ENCODE measurements around the gene REEP3. TPM values are rescaled to one million over a fixed set of nuclear protein-coding genes. Genes with fewer than 3 reads are reported as not detected.

The REEP3 gene
- polyA plus RNA-seq, 1 donor from 2014 or later, result 6.9 TPM

DNA sequence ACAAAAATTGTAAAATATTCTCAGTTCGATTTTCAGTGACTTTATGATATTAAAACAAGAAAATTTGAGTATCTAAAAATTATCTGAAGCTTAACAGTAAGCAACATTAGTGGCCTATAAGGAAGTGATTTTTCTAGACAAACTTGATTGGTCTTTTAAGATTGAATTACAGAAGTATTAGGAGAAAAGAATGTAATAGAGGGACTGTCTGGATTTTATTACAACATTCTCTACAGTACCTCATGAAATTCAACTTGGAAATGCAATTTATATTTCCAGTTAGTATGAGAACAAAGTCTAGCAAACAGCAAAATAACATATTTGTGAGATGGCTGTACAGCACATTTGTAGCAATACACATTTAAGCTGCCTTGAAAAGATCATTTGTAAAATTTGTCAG, 18.8 kb downstream of the REEP3 start:
- Histone ChIP-seq H3K9me2 (ENCODE audit: insufficient read depth, low read length) (no peaks in the 10 kb centered on the region), H3K27me3 (ENCODE audit: insufficient read depth, low read depth, low read length) (no peaks in the 10 kb centered on the region), H3K9ac (ENCODE audit: low read length) (no peak overlapping the region), H4K20me1 (ENCODE audit: insufficient read depth) (no peaks in the 10 kb centered on the region), H2AFZ (ENCODE audit: low read depth, low read length) (no peak overlapping the region), H3K36me3 (ENCODE audit: insufficient read depth, low read length) (no peaks in the 10 kb centered on the region), H3K27ac (ENCODE audit: low read length) (no peak overlapping the region), H3K9me3 (ENCODE audit: low read length) (no peaks in the 10 kb centered on the region), H3K4me2 (ENCODE audit: low read length) (no peak overlapping the region), H3K79me2 (replicated peaks; ENCODE audit: insufficient read depth, low read length) (peaks cover 25% of the 10 kb centered on the region), H3K4me3 (ENCODE audit: low read length) (no peak overlapping the region), H3F3A (ENCODE audit: insufficient read depth, low read length, poor library complexity, severe bottlenecking) (no peaks in the 10 kb centered on the region)
- TF ChIP-seq EZH2 (IDR thresholded peaks at IDR 0.05; ENCODE audit: borderline replicate concordance, insufficient read depth, low read length, poor library complexity, severe bottlenecking) (no peak), SMC3 (conservative IDR thresholded peaks at IDR 0.05; ENCODE audit: poor library complexity) (no peak), POLR2AphosphoS5 (IDR thresholded peaks at IDR 0.05) (no peak), RAD21 (conservative IDR thresholded peaks at IDR 0.05) (no peak)
- TF ChIP-seq, protein P1, sequence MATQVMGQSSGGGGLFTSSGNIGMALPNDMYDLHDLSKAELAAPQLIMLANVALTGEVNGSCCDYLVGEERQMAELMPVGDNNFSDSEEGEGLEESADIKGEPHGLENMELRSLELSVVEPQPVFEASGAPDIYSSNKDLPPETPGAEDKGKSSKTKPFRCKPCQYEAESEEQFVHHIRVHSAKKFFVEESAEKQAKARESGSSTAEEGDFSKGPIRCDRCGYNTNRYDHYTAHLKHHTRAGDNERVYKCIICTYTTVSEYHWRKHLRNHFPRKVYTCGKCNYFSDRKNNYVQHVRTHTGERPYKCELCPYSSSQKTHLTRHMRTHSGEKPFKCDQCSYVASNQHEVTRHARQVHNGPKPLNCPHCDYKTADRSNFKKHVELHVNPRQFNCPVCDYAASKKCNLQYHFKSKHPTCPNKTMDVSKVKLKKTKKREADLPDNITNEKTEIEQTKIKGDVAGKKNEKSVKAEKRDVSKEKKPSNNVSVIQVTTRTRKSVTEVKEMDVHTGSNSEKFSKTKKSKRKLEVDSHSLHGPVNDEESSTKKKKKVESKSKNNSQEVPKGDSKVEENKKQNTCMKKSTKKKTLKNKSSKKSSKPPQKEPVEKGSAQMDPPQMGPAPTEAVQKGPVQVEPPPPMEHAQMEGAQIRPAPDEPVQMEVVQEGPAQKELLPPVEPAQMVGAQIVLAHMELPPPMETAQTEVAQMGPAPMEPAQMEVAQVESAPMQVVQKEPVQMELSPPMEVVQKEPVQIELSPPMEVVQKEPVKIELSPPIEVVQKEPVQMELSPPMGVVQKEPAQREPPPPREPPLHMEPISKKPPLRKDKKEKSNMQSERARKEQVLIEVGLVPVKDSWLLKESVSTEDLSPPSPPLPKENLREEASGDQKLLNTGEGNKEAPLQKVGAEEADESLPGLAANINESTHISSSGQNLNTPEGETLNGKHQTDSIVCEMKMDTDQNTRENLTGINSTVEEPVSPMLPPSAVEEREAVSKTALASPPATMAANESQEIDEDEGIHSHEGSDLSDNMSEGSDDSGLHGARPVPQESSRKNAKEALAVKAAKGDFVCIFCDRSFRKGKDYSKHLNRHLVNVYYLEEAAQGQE (IDR thresholded peaks at IDR 0.05; ENCODE audit: borderline replicate concordance), result no peak
- TF ChIP-seq, protein P2, sequence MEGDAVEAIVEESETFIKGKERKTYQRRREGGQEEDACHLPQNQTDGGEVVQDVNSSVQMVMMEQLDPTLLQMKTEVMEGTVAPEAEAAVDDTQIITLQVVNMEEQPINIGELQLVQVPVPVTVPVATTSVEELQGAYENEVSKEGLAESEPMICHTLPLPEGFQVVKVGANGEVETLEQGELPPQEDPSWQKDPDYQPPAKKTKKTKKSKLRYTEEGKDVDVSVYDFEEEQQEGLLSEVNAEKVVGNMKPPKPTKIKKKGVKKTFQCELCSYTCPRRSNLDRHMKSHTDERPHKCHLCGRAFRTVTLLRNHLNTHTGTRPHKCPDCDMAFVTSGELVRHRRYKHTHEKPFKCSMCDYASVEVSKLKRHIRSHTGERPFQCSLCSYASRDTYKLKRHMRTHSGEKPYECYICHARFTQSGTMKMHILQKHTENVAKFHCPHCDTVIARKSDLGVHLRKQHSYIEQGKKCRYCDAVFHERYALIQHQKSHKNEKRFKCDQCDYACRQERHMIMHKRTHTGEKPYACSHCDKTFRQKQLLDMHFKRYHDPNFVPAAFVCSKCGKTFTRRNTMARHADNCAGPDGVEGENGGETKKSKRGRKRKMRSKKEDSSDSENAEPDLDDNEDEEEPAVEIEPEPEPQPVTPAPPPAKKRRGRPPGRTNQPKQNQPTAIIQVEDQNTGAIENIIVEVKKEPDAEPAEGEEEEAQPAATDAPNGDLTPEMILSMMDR (IDR thresholded peaks at IDR 0.05; ENCODE audit: poor library complexity, severe bottlenecking), result no peak

DNA sequence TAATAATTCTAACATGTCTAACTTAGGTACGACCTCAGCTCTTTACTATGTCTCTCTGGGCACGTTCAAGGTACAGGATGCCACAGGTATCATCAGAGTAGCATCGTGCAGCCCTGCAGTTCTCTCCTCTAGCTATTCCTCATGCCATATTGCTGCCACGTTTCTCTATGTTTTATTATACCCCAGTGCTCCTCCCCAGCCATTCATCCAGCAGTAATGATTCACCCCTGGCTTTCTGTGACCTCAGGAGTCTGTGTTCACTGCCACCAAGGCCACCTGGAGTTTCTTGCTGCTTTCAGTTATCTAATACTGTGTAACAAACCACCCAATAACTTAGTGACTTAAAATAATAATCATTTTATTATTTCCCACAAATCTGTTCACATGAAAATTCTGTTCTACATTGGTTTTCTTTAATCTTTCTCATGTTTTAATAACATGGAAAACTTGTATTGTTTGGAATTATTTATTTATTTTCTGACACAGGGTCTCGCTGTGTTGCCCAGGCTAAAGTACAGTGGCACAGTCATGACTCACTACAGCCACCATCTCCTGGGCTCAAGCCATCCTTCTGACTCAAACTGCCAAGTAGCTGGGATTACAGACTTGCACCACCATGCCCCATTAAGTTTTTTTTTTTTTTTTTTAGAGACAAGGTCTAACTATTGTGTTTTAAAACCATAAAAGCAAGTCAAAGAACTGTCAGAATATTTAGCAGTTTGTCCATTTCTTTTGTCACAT, 21.8 kb downstream of the REEP3 start:
- Histone ChIP-seq H2AFZ (ENCODE audit: low read depth, low read length) (no peak overlapping the region), H3K4me2 (ENCODE audit: low read length) (no peak overlapping the region), H3K9me2 (ENCODE audit: insufficient read depth, low read length) (no peaks in the 10 kb centered on the region), H3K27ac (ENCODE audit: low read length) (no peak overlapping the region), H4K20me1 (ENCODE audit: insufficient read depth) (no peaks in the 10 kb centered on the region), H3F3A (ENCODE audit: insufficient read depth, low read length, poor library complexity, severe bottlenecking) (no peaks in the 10 kb centered on the region), H3K9ac (ENCODE audit: low read length) (no peak overlapping the region), H3K27me3 (ENCODE audit: insufficient read depth, low read depth, low read length) (no peaks in the 10 kb centered on the region), H3K4me3 (ENCODE audit: low read length) (no peak overlapping the region), H3K36me3 (ENCODE audit: insufficient read depth, low read length) (no peaks in the 10 kb centered on the region), H3K79me2 (replicated peaks; ENCODE audit: insufficient read depth, low read length) (peaks cover 20% of the 10 kb centered on the region), H3K9me3 (ENCODE audit: low read length) (no peaks in the 10 kb centered on the region)
- no peak for TF ChIP-seq RAD21 (conservative IDR thresholded peaks at IDR 0.05)
- TF ChIP-seq SMC3 (conservative IDR thresholded peaks at IDR 0.05; ENCODE audit: poor library complexity), result no peak
- no peak for TF ChIP-seq EZH2 (IDR thresholded peaks at IDR 0.05; ENCODE audit: borderline replicate concordance, insufficient read depth, low read length, poor library complexity, severe bottlenecking)
- TF ChIP-seq MXI1 (conservative IDR thresholded peaks at IDR 0.05; ENCODE audit: poor library complexity, severe bottlenecking), result no peak
- TF ChIP-seq, protein P1 (IDR thresholded peaks at IDR 0.05; ENCODE audit: borderline replicate concordance), result no peak
